ENCODE data around the gene CSF2.

CSF2 gene

DNA sequence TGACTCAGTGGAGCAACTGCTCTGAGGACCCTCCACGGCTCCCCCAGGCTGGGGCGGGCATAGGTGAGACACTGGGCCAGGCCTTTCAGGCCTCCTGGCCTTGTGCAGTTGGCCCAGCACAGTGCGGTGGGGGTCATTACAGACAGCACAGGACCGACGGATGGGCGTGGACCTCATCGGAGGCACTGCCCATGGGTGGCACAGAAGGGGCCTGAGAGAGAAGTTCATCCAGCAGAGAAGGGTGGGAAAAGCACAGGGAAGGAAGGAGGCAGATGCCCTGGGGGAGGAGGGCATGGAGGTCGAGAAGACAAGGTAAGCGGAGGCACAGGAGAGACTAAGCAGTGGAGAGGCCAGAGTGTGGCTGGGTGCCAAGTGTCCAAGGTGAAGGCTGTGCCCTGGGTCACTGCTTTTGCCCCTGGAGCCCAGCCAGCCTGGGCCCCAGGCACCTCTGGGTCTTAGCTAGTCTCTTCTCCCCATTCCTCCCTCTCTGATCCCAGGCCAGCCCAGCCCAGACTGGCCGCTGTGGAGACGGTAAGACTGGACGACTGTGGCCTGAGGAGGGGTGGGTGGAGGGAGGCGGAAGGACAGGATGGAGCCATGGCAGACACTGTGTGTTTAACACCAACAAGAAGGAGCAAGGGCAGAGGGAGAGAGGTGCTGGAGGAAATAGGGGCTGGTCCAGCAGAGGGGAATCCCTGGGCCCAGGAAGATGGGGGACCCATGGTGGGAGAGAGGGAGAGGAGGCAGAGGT is 7.5 kb upstream of the CSF2 start:
- no peak for FAIRE-seq
- TF ChIP-seq SPI1 (IDR thresholded peaks at IDR 0.05; ENCODE audit: low read depth, low read length), result no peak
- no peak for TF ChIP-seq TAF1 (IDR thresholded peaks at IDR 0.05; ENCODE audit: low read depth, low read length)
- TF ChIP-seq PAX5 (IDR thresholded peaks at IDR 0.05; ENCODE audit: insufficient read depth, low read length, severe bottlenecking), result no peak
- no peak for TF ChIP-seq POU2F2 (IDR thresholded peaks at IDR 0.05; ENCODE audit: low read depth, low read length)

GRCh38 chr5:132066871-132067270 is 6.7 kb upstream of the CSF2 start:
- FAIRE-seq, result no peak
- TF ChIP-seq POU2F2 (IDR thresholded peaks at IDR 0.05; ENCODE audit: low read depth, low read length) (no peak), TAF1 (IDR thresholded peaks at IDR 0.05; ENCODE audit: low read depth, low read length) (no peak), POLR2AphosphoS5 (IDR thresholded peaks at IDR 0.05; ENCODE audit: low read depth, low read length) (no peak), PAX5 (IDR thresholded peaks at IDR 0.05; ENCODE audit: insufficient read depth, low read length, severe bottlenecking) (no peak), POLR2A (IDR thresholded peaks at IDR 0.05; ENCODE audit: low read depth, low read length) (no peak), SPI1 (IDR thresholded peaks at IDR 0.05; ENCODE audit: low read depth, low read length) (no peak)

More for the DNA sequence above, 7.5 kb upstream of the CSF2 start:
- no peak for DNase-seq (ENCODE audit: insufficient read length, low spot score)

GRCh38 chr5:132067451-132067850 is 6.1 kb upstream of the CSF2 start:
- no peak for FAIRE-seq
- no peak for TF ChIP-seq POLR2A (IDR thresholded peaks at IDR 0.05; ENCODE audit: low read depth, low read length)
- no peak for TF ChIP-seq SPI1 (IDR thresholded peaks at IDR 0.05; ENCODE audit: low read depth, low read length)
- no peak for TF ChIP-seq POU2F2 (IDR thresholded peaks at IDR 0.05; ENCODE audit: low read depth, low read length)
- TF ChIP-seq TAF1 (IDR thresholded peaks at IDR 0.05; ENCODE audit: low read depth, low read length), result no peak
- TF ChIP-seq PAX5 (IDR thresholded peaks at IDR 0.05; ENCODE audit: insufficient read depth, low read length, severe bottlenecking), result no peak
- no peak for TF ChIP-seq POLR2AphosphoS5 (IDR thresholded peaks at IDR 0.05; ENCODE audit: low read depth, low read length)

More at GRCh38 chr5:132066871-132067270, 6.7 kb upstream of the CSF2 start:
- DNase-seq (ENCODE audit: insufficient read length, low spot score), result no peak

DNA sequence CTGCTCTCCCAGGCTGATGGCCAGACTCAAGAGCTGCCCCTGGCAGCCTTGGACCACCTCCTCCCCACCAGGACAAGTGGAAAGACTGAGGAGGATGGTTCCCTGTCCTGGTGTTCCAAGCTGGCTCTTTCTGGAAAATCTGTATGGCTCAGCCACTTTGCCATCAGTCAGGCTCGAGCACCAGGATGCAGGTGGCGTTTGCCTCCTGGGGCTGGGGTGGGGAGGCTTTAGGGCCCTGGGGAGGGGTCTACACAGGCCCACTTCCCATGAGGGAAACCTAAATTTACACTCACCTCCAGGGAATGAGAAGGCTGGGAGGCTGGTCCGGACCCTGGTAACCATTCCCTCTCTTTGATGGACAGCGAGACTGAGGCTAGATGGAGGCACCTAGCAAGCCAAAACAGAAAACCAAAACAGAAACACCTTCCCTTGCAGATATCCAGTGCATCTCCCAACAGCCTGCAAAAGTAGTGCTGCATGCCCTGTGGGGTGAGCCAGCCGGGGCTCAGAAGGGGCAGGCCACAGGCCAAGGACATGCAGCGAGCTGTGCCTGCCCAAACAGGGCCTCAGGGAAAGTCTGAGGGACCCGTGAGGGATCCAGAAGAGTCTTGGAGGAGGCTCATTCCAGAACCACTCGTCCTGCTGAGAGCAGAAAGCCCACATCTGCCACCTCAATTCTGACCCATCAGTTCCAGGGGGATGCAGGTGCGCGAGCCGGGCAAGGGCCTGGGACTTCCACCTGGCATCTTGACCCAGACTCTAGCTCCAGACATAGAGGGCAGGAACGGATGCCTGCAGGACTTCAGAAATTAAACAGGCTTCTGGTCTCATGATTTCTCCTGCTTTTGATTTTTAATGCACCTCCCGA is 5.4 kb upstream of the CSF2 start:
- no peak for FAIRE-seq
- TF ChIP-seq POU2F2 (IDR thresholded peaks at IDR 0.05; ENCODE audit: low read depth, low read length), result no peak
- TF ChIP-seq SPI1 (IDR thresholded peaks at IDR 0.05; ENCODE audit: low read depth, low read length), result no peak
- no peak for TF ChIP-seq POLR2A (IDR thresholded peaks at IDR 0.05; ENCODE audit: low read depth, low read length)
- TF ChIP-seq POLR2AphosphoS5 (IDR thresholded peaks at IDR 0.05; ENCODE audit: low read depth, low read length), result no peak
- TF ChIP-seq TAF1 (IDR thresholded peaks at IDR 0.05; ENCODE audit: low read depth, low read length), result no peak
- no peak for DNase-seq (ENCODE audit: insufficient read length, low spot score)

More at GRCh38 chr5:132067451-132067850, 6.1 kb upstream of the CSF2 start:
- no peak for DNase-seq (ENCODE audit: insufficient read length, low spot score)

GRCh38 chr5:132069561-132069960 is 4.0 kb upstream of the CSF2 start:
- DNase-seq (ENCODE audit: insufficient read length, low spot score), result no peak
- TF ChIP-seq PAX5 (IDR thresholded peaks at IDR 0.05; ENCODE audit: insufficient read depth, low read length, severe bottlenecking) (no peak), SPI1 (IDR thresholded peaks at IDR 0.05; ENCODE audit: low read depth, low read length) (no peak), POLR2AphosphoS5 (IDR thresholded peaks at IDR 0.05; ENCODE audit: low read depth, low read length) (no peak), TAF1 (IDR thresholded peaks at IDR 0.05; ENCODE audit: low read depth, low read length) (no peak), POU2F2 (IDR thresholded peaks at IDR 0.05; ENCODE audit: low read depth, low read length) (no peak), POLR2A (IDR thresholded peaks at IDR 0.05; ENCODE audit: low read depth, low read length) (no peak)
- no peak for FAIRE-seq

GRCh38 chr5:132069994-132070393 is 3.6 kb upstream of the CSF2 start:
- no peak for DNase-seq (ENCODE audit: insufficient read length, low spot score)
- no peak for FAIRE-seq
- no peak for TF ChIP-seq POLR2A (IDR thresholded peaks at IDR 0.05; ENCODE audit: low read depth, low read length)
- no peak for TF ChIP-seq TAF1 (IDR thresholded peaks at IDR 0.05; ENCODE audit: low read depth, low read length)
- no peak for TF ChIP-seq PAX5 (IDR thresholded peaks at IDR 0.05; ENCODE audit: insufficient read depth, low read length, severe bottlenecking)
- no peak for TF ChIP-seq POU2F2 (IDR thresholded peaks at IDR 0.05; ENCODE audit: low read depth, low read length)
- TF ChIP-seq SPI1 (IDR thresholded peaks at IDR 0.05; ENCODE audit: low read depth, low read length), result no peak
- TF ChIP-seq POLR2AphosphoS5 (IDR thresholded peaks at IDR 0.05; ENCODE audit: low read depth, low read length), result no peak

DNA sequence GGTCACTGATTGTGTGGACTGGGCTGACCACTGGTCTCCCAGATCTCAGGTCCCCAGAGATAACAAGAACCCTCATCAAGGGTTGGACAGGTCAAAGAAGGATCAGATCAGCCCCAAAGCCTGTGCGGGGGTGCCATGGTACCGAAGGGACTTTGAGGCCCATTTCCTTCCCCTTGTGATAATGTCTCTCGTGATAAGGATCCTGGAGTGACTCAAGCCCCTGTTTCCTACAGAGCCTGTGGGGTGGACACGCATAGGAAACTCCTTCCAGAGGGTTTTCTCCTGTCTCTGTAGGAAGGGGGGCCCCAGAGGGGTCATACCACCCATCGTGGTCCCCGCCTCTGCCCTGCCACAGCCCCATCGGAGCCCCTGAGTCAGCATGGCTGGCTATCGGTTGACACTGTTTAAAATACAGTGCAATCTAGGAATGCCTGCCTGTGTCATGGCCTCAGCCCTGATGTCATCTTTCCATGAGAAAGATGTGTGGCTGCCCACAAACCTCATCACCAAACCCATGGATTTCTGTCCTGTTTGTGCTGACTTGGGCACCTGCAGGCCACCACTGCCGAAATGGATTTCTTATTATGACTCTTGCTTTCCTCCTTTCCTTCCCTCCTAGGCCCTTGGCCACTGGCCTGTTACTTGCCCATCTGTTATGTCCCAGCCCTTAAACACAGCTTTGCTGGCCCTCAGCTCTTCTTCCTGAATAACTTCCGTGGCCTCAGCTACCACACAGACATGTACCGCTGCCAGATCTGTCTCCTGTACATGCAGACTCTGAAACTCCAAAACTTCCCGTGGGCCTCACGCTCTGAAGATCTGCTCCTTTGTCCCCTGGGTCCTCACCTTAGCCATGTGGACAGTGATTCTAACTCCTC is 2.9 kb upstream of the CSF2 start:
- TF ChIP-seq SPI1 (IDR thresholded peaks at IDR 0.05; ENCODE audit: low read depth, low read length) (no peak), POLR2A (IDR thresholded peaks at IDR 0.05; ENCODE audit: low read depth, low read length) (no peak), POU2F2 (IDR thresholded peaks at IDR 0.05; ENCODE audit: low read depth, low read length) (no peak), PAX5 (IDR thresholded peaks at IDR 0.05; ENCODE audit: insufficient read depth, low read length, severe bottlenecking) (no peak), TAF1 (IDR thresholded peaks at IDR 0.05; ENCODE audit: low read depth, low read length) (no peak), POLR2AphosphoS5 (IDR thresholded peaks at IDR 0.05; ENCODE audit: low read depth, low read length) (no peak)
- peak; percentile 57 for FAIRE-seq
- no peak for DNase-seq (ENCODE audit: insufficient read length, low spot score)

GRCh38 chr5:132071338-132071707 is 2.3 kb upstream of the CSF2 start:
- FAIRE-seq (no peak), DNase-seq (ENCODE audit: insufficient read length, low spot score) (no peak)
- TF ChIP-seq SPI1 (IDR thresholded peaks at IDR 0.05; ENCODE audit: low read depth, low read length) (no peak), POU2F2 (IDR thresholded peaks at IDR 0.05; ENCODE audit: low read depth, low read length) (no peak), POLR2AphosphoS5 (IDR thresholded peaks at IDR 0.05; ENCODE audit: low read depth, low read length) (no peak), TAF1 (IDR thresholded peaks at IDR 0.05; ENCODE audit: low read depth, low read length) (no peak), PAX5 (IDR thresholded peaks at IDR 0.05; ENCODE audit: insufficient read depth, low read length, severe bottlenecking) (no peak)

All from GM12891 (cell line).